Esophagus squamous epithelium (tissue), 4 donors: Measurements from ENCODE around the gene MYH15.

Experiments
- CTCF ChIP-seq, 6 experiments: fragments of 450-650 bp in 4 of 6; fragments of 200-600 bp in 2 of 6; sonication (generic) in 2 of 6; IDR thresholded peaks; one replicate each; pipeline ENCODE4 v1.5.1; 2016 to 2019; ENCODE audit warnings: antibody characterized with exemption in 6 of 6, mild to moderate bottlenecking in 4 of 6, moderate library complexity in 4 of 6
- POLR2A ChIP-seq, 4 donors: fragments of 450-650 bp; IDR thresholded peaks; one replicate each; pipeline ENCODE4 v1.6.1; 2017; ENCODE audit warnings: antibody characterized with exemption in 4 of 4, mild to moderate bottlenecking in 4 of 4, moderate library complexity in 3 of 4

- TF ChIP-seq POLR2A (IDR thresholded peaks at IDR 0.05) (no peak), CTCF (IDR thresholded peaks at IDR 0.05) (peak; percentile 51 to 80 (median 68))
Observed at GRCh38 chr3:108477511-108478147, 32.8 kb downstream of the MYH15 start.
